HepG2 (cell line): Measurements from ENCODE around the gene ARF6. TPM values are rescaled to one million over a fixed set of nuclear protein-coding genes. Genes with fewer than 3 reads are reported as not detected.

Experiments used
- ATAC-seq: fragments of 200-7000 bp; cut with Tn5 transposase; 3 replicates; pipeline ENCODE4 v1.9.1; 2020; ENCODE audit warnings: mild to moderate bottlenecking, moderate library complexity
- BruUV-seq: library from RNA; stranded (reverse); fragments of 400-500 nt; replicated peaks from 2 replicates; lab custom pipeline; 2021; lab: Mats Ljungman, UMichigan
- CTCF ChIA-PET: fragments of 300-600 bp; formaldehyde crosslinking; extraction: SDS; loops from one replicate; lab custom pipeline; 2021; ENCODE audit warnings: low total read pairs, inconsistent platforms, low intra/inter-chr PET ratio; lab: Yijun Ruan, JAX
- POLR2A ChIA-PET: fragments of 350-600 bp; sonication (Branson Sonifier 250); formaldehyde crosslinking; loops from one replicate; lab custom pipeline; 2020; ENCODE audit warnings: antibody characterized with exemption, inconsistent platforms; lab: Yijun Ruan, JAX
- DNase-seq: peaks from one replicate; pipeline ENCODE4 v3.0.0-alpha.2; 2015; ENCODE audit warnings: low spot score
- FAIRE-seq: peaks from 3 replicates; lab custom pipeline; 2011; peaks lifted over from hg19 to GRCh38; lab: Jason Lieb, UNC
- H2AFZ ChIP-seq: one replicate; pipeline ENCODE4 v1.6.1; 2011; ENCODE audit warnings: low read length, inconsistent platforms
- H3K27ac ChIP-seq: fragments of 300-600 bp; 3 replicates; pipeline ENCODE4 v1.8.0; 2011; ENCODE audit warnings: mixed run types, mild to moderate bottlenecking, mixed read lengths, low read length, inconsistent platforms; ENCODE audit not compliant: insufficient read depth; ENCODE audit errors: extremely low read length
- H3K27me3 ChIP-seq, 2 experiments: fragments of 200-600 bp in 1 of 2; 2 replicates in 1 of 2; 3 replicates in 1 of 2; pipeline versions ENCODE4 v1.6.0 to v1.8.0; 2011; ENCODE audit warnings: low read length in 2 of 2, mild to moderate bottlenecking in 2 of 2, moderate library complexity in 2 of 2, inconsistent platforms in 1 of 2; ENCODE audit not compliant: insufficient read depth in 2 of 2, control insufficient read depth in 1 of 2
- H3K36me3 ChIP-seq, 2 experiments: fragments of 200-600 bp in 1 of 2; replicated peaks in 1 of 2; 2 replicates in 1 of 2; 3 replicates in 1 of 2; pipeline versions ENCODE4 v1.5.1 to v1.8.0; 2011; ENCODE audit warnings: low read length in 2 of 2, inconsistent platforms in 1 of 2; ENCODE audit not compliant: insufficient read depth in 2 of 2, control insufficient read depth in 1 of 2
- H3K4me1 ChIP-seq: 2 replicates; pipeline ENCODE4 v1.5.1; 2012; ENCODE audit warnings: low read length, inconsistent platforms; ENCODE audit not compliant: insufficient read depth
- H3K4me2 ChIP-seq: 2 replicates; pipeline ENCODE4 v1.6.0; 2011; ENCODE audit warnings: low read depth, low read length, inconsistent platforms
- H3K4me3 ChIP-seq, 3 experiments: fragments of 200-600 bp in 1 of 3; sonication (generic), shearing (Covaris generic) in 1 of 3; replicated peaks in 1 of 3; 2 replicates each; pipeline ENCODE4 v1.5.1; 2011 to 2016; ENCODE audit warnings: low read length in 3 of 3, inconsistent platforms in 2 of 3, low read depth in 2 of 3, mild to moderate bottlenecking in 2 of 3, control low read depth in 1 of 3, mixed read lengths in 1 of 3; ENCODE audit not compliant: insufficient read depth in 1 of 3
- H3K79me2 ChIP-seq: one replicate; pipeline ENCODE4 v1.6.1; 2011; ENCODE audit warnings: low read length, inconsistent platforms; ENCODE audit not compliant: insufficient read depth
- H3K9ac ChIP-seq: 2 replicates; pipeline ENCODE4 v1.6.0; 2011; ENCODE audit warnings: mild to moderate bottlenecking, low read depth, low read length, inconsistent platforms; ENCODE audit not compliant: insufficient read depth
- H3K9me3 ChIP-seq: 2 replicates; pipeline ENCODE4 v1.5.1; 2012; ENCODE audit warnings: mild to moderate bottlenecking, low read length
- H4K20me1 ChIP-seq: 2 replicates; pipeline ENCODE4 v1.6.0; 2011; ENCODE audit warnings: inconsistent platforms, mild to moderate bottlenecking, low read length, moderate library complexity; ENCODE audit not compliant: insufficient read depth
- CEBPZ ChIP-seq: IDR thresholded peaks from 2 replicates; pipeline ENCODE4 v1.6.1; 2012; ENCODE audit warnings: low read length, improper control_type of control experiment
- MAFF ChIP-seq: IDR thresholded peaks from 2 replicates; pipeline ENCODE4 v1.6.1; 2011; ENCODE audit warnings: low read depth, low read length, improper control_type of control experiment
- MAFG ChIP-seq: sonication (generic); formaldehyde crosslinking; IDR thresholded peaks from 2 replicates; pipeline ENCODE4 v1.5.1; 2020; ENCODE audit warnings: mild to moderate bottlenecking, missing genetic modification reagents
- MAFK ChIP-seq, 2 experiments: IDR thresholded peaks in 1 of 2; conservative IDR thresholded peaks in 1 of 2; 2 replicates each; pipeline ENCODE4 v1.6.1; 2011; ENCODE audit warnings: improper control_type of control experiment in 2 of 2, low read length in 2 of 2
- NFE2L2 ChIP-seq: fragments of 150-350 bp; IDR thresholded peaks from 2 replicates; pipeline ENCODE4 v1.6.1; 2014; ENCODE audit warnings: low read length
- NPAS2 ChIP-seq: sonication (generic); formaldehyde crosslinking; IDR thresholded peaks from 2 replicates; pipeline ENCODE4 v1.8.0; 2022; ENCODE audit warnings: mild to moderate bottlenecking, missing genetic modification reagents, borderline replicate concordance
- SOX13 ChIP-seq, 3 experiments: fragments of 450-650 bp in 1 of 3; sonication (generic) in 1 of 3; formaldehyde crosslinking in 1 of 3; IDR thresholded peaks in 2 of 3; conservative IDR thresholded peaks in 1 of 3; 2 replicates each; pipeline versions ENCODE4 v1.5.0 to v1.6.1; 2016 to 2020; ENCODE audit warnings: antibody characterized with exemption in 1 of 3, mild to moderate bottlenecking in 1 of 3, missing compliant biosample characterization in 1 of 3, missing genetic modification reagents in 1 of 3, moderate library complexity in 1 of 3
- TGIF2 ChIP-seq: IDR thresholded peaks from 2 replicates; pipeline ENCODE4 v1.6.1; 2016; ENCODE audit warnings: control low read depth, missing compliant biosample characterization
- in situ Hi-C: cut with HindIII; loops from 2 replicates; pipeline ENCODE4 v1.10.0; 2017; ENCODE audit warnings: low pct_unique_long_range_greater_than_20kb; ENCODE audit not compliant: extremely low pct_ligation_motif_present
- intact Hi-C: fragments of 100-400 bp; cut with micrococcal nuclease; formaldehyde crosslinking; loops from one replicate; pipeline ENCODE4 v1.10.0; 2022; ENCODE audit not compliant: unreplicated experiment
- polyA plus RNA-seq, 8 experiments: library from polyadenylated mRNA; depleted of rRNA in 3 of 8; stranded (reverse) in 7 of 8; unstranded in 1 of 8; fragments of >200 nt; fragmentation: Illumina TruSeq in 4 of 8; extraction: Trizol in 4 of 8; gene quantifications; 2 replicates each; pipeline versions ENCODE4 v1.2.1 to v1.2.3, GENCODE V29; 2011 to 2016; ENCODE audit warnings: low read depth in 4 of 8, missing spikeins in 1 of 8, mixed read lengths in 1 of 8; ENCODE audit not compliant: insufficient read depth in 1 of 8
- total RNA-seq, 5 experiments: library from RNA; depleted of rRNA; stranded (reverse); fragments of >200 nt; fragmentation: Illumina TruSeq; extraction: Trizol; gene quantifications; 2 replicates each; pipeline ENCODE4 v1.2.3, GENCODE V29; 2016; ENCODE audit warnings: low read depth in 1 of 5

ARF6 gene
- total and polyA plus RNA-seq, 2 of the 13 experiments (the other 11 are each of a cell fraction or from before 2014, with no cell fraction given), result 12.7 to 31.9 TPM

- intact Hi-C loops, result no loop called here
- Histone ChIP-seq H3K4me1 (peaks cover 41% of the 10 kb centered on the region), H4K20me1 (no peaks in the 10 kb centered on the region), H3K9me3 (peaks cover 8% of the 10 kb centered on the region; the same call in 1 of the 2 replicates), H3K27me3 (no peaks in the 10 kb centered on the region; a peak in 1 of 5 replicates), H3K36me3 (no peaks in the 10 kb centered on the region), H3K4me2 (no peak overlapping the region), H3K27ac (no peak overlapping the region), H3K79me2 (no peaks in the 10 kb centered on the region), H2AFZ (no peak overlapping the region), H3K4me3 (no peak overlapping the region), H3K9ac (no peak overlapping the region)
- TF ChIP-seq MAFF (peak; percentile 100), NFE2L2 (no peak), TGIF2 (CRISPR knock-in tag) (no peak), MAFG (peak; percentile 54), NPAS2 (no peak), CEBPZ (no peak), SOX13 (IDR thresholded peaks at IDR 0.05) (no peak), SOX13 (CRISPR knock-in tag; conservative IDR thresholded peaks at IDR 0.05 in 1 of 2, IDR thresholded peaks at IDR 0.05 in 1 of 2) (no peak), MAFK (conservative IDR thresholded peaks at IDR 0.05 in 1 of 2, IDR thresholded peaks at IDR 0.05 in 1 of 2; ENCODE audit: low read length in 2 of 2) (peak; percentile 99)
- POLR2A ChIA-PET, result no interaction called here
- in situ Hi-C loops, result no loop called here
- ATAC-seq (no peak), FAIRE-seq (no peak), DNase-seq (no peak)
- CTCF ChIA-PET, result no interaction called here
- BruUV-seq, result no TSS peak
These were observed 41.8 kb downstream of the ARF6 start for GRCh38 chr14:49934646-49935045.
